Lower leg skin (tissue), 3 donors: Measurements from ENCODE around the gene SOX11.

ENCODE experiments used
- CTCF ChIP-seq, 3 donors: fragments of 450-650 bp; IDR thresholded peaks; one replicate each; pipeline ENCODE4 v1.5.1; 2016; ENCODE audit warnings: antibody characterized with exemption in 3 of 3, mild to moderate bottlenecking in 3 of 3, moderate library complexity in 2 of 3
- POLR2A ChIP-seq, 2 donors: fragments of 450-650 bp; IDR thresholded peaks; one replicate each; pipeline ENCODE4 v1.6.1; 2016 to 2017; ENCODE audit warnings: antibody characterized with exemption in 2 of 2, mild to moderate bottlenecking in 1 of 2, moderate library complexity in 1 of 2

- TF ChIP-seq CTCF (IDR thresholded peaks at IDR 0.05) = no peak
- TF ChIP-seq POLR2A (IDR thresholded peaks at IDR 0.05) = no peak
These were observed 13.3 kb downstream of the SOX11 start for GRCh38 chr2:5705490-5705889.
